HG03095 (cell line): Measurements from ENCODE around the gene FRMD8.
"Not testable (repeated sequence)": the region's sequence is repeated elsewhere in the genome, so short reads cannot be mapped to it uniquely, and the experiment has no call there.

ENCODE experiments used
- ATAC-seq: cut with Tn5 transposase; IDR thresholded peaks from one replicate; pipeline ENCODE4 v1.9.1; 2021; ENCODE audit warnings: moderate library complexity; ENCODE audit not compliant: unreplicated experiment

FRMD8 gene

DNA sequence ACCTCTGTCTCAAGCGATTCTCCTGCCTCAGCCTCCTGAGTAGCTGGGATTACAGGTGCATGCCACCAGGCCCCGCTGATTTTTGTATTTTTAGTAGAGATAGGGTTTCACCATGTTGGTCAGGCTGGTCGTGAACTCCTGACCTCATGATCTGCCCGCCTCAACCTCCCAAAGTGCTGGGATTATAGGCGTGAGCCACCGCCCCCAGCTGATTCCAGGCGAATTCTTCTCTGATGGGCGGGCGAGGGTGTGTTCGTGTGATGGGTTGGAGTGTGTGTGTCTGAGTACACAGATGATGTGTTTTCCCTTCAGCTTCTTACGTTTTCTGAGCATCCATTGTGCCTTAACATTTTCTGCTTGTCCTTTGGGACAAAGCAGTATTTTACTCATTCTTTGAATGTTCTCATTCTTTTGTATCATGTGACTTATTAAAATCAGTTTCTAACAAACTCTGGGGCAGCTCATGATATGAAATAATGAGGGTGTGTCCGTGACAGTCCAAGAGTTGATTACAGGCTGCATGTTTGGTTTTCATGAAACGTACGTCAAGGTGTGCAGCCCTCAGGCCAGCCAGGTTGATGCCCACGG, 26.7 kb downstream of the FRMD8 start:
- not testable (repeated sequence) for ATAC-seq

DNA sequence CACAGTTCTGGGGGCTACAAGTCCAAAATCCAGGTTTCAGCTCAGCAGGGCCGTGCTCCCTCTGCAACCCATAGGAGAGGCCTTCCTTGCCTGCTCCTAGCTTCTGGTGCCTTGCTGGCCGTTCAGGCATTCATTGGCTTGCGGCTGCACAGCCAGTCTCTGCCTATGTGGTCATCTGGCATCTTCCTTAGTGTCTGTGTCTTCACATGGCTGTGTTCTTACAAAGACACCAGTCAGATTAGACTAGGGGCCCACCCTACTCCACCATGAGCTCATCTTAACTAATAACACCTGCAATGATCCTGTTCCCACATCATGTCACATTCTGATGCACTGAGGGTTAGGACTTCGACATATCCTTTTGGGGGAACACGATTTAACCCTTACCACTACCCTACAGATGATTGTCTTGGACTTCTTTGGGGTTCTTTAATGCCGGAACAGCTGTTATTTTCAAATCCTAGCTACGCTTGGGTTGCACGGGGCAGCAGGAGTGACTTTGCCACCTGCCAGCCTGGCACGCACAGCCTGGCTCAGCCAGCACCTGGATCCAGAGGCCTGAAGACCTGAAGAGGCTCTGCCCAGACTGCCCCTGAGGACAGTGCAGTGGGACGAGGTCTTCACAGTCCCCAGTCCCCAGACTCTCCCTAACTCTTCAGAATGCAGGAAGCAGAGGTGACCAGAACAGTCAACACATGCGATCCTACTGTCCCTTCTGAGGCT, 28.5 kb downstream of the FRMD8 start:
- no peak for ATAC-seq

DNA sequence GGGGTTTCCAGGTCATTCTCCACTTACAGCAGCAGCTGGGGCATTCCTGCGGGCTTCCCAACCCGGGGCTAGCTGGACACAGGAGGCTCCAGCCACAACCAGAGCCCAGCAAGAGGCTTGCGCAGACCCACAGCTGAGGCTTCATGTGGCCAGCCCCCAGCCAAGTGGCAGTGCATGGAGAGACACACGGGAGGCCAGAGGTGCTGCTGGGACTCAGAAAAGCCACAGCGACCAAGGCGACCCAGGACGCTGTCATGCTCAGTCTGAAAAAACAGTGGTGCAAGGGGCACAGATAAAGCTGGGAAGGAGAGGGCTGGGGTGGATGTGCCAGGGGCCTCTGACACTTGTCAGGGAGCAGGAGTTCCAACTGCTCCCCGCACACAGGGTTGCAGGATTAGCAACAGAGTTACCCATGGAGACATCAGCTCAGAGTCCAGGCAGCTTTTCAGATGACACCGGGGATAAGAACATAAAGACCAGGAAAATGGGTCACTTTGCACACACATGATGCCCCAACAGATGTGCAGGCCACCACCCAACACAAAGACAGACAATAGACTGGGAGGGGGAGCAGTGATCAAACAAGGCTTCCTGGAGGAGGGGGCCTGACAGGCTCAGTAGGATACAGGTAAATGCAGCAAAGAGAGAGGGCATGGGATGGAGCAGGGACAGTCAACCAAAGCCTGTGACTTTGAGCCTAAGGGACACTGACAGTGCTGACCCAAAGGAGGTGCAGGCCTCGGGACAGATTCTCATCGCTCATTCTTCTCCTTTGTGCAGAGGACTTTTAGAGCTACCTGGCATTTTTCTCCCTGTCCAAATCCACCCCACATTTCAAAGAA, 29.3 kb downstream of the FRMD8 start:
- no peak for ATAC-seq

GRCh38 chr11:65416341-65416824, 29.9 kb downstream of the FRMD8 start:
- peak; percentile 30 for ATAC-seq

DNA sequence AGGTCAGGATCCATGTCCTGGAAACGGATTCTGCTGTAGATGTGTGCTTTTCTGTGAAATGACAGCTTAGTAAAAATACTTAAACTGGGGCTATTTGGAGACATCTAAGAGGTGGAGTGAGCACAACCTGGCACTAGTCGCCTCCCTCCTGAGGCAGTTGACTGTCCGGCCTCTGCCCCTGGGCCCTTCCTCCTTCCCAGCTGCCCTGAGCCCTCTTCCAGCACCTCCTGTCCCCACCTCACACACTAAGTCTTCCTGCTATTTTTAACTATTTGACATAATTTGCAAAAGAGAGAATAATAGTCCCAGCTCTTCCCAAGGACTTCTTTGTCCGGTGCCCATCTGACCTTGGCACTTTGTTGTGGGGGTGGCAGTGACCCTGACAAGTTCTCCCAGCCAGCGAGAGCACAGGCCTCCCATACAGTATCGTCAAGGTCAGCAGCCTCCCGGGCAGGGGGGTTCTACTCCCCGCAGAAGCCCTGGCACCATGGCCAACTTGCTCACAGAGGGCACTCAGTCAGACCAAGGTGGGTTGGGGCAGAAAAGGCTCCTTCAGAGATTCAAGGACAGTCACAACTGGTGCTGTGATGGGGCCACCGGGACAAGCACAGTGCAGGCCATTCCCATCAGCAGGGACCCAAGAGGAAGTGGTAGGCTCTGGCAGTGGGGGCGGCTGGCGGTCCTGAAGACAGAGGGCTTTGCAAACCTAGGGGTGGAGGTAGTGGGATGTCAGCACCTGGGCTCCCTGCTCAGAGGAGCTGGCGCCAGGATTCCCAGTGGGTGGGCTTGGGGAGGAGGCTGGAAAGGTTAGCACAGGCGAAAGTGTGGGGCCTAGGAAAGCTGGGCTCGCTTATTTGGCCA, 30.6 kb downstream of the FRMD8 start:
- no peak for ATAC-seq

- ATAC-seq = no peak
Observed at GRCh38 chr11:65417702-65418430, 31.4 kb downstream of the FRMD8 start.

GRCh38 chr11:65418431-65418680, 31.9 kb downstream of the FRMD8 start:
- ATAC-seq = no peak

GRCh38 chr11:65418681-65419459, 32.4 kb downstream of the FRMD8 start:
- peak; percentile 37 for ATAC-seq

DNA sequence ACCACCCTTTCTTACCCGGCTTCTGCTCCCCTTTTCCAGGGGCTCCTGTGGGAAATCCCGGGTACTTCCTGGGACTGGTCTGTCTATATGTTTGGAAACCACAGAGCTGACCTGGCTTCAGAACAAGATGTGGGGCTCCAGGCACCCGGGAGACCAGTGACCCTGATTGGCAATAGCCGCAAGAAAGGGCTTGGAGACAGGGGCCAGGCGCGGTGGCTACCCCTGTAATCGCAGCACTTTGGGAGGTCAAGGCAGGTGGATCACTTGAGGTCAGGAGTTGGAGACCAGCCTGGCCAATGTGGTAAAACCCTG, 33.0 kb downstream of the FRMD8 start:
- ATAC-seq = no peak

DNA sequence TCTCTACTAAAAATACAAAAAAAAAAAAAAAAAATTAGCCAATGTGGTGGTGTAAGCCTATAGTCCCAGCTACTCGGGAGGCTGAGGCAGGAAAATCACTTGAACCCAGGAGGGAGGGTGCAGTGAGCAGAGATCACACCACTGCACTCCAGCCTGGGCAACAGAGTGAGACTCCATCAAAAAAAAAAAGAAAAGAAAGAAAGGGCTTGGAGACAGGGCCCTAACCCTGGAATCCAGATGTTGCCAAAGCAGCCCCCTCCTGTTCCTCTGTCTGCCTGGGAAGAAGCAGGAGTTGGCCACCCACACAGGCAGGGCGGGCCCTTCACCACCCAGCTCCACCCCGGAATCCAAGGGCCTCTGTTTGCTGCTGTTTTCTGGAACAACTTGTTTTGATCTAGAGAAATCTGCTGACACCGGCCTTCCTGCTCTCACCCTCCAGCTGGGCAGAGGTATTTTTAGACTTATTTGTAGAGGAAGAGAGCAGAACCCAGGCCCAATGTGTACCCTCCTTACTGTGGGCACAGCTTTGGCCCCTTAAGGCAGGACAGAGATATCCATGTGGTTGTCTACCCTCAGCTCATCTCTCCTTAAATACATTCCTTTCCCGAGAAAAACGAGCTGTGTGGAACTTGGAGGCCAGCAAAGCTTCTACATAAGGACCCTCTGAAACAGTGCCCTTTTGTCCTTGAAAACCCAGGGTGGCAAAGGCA, 33.5 kb downstream of the FRMD8 start:
- ATAC-seq = no peak

DNA sequence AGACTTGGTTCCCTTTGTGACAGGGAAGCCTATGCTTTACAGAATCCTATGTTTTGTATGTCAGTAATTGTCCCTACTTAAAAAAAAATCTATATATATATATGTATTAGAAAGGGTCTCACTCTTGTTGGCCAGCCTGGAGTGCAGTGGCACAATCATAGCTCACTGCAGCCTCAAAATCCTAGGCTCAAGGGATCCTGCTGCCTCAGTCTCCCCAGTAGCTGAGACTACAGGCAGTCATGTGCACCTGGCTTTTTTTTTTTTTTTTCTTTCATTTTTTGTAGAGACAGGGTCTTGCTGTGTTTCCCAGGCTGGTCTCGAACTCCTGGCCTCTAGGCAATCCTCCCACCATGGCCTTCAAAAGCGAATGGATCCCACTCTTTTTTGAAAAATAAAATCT, 34.1 kb downstream of the FRMD8 start:
- ATAC-seq = no peak

DNA sequence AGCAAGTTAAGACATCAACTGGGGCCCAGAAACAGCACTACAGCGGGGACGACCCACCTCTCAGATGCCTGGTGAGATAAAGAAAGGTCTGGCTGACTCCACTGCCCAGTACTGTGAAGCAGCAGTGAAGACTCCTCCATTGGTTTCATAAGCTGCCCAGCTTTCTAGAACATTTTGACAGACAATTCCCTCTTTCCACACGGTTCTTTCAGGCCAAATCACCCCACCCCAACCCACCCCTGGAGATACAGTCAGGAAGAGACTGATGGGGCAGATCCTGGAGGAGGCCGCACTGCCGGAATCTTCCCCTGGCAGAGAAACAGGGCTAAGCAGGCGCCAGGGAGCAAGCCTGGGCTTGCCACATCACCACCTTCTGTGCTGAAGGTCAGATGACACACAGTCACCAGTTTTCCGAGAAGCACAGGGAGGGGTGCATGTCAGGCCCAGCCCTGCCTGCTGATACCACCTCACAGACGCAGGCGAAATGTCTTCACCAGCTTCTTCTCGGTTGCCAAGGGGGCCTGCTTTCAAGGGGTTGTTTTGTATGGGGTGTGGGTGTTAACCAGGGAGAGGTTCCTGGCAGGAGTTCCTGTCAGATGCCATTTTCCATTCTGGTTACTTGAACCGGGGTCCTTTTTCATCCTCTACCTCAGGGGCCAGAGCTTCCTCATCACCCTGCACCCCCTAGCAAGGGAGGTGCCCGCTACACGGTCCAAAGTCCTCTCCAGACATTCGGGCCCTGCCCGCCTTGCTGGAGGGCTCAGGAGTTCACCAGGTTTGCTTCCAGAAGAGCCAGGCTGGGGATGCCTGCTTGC, 34.7 kb downstream of the FRMD8 start:
- ATAC-seq = no peak

- no peak for ATAC-seq
Observed at GRCh38 chr11:65421794-65422632, 35.6 kb downstream of the FRMD8 start.

- no peak for ATAC-seq
Observed at GRCh38 chr11:65422633-65423515, 36.4 kb downstream of the FRMD8 start, which contains the start of gene NEAT1. Gene NEAT1, plus strand, starts transcription at chr11:65422798.

GRCh38 chr11:65423516-65424204, 37.2 kb downstream of the FRMD8 start:
- no peak for ATAC-seq
